Ascending aorta (tissue), 2 donors: Measurements from ENCODE around the gene PDCD6IP. TPM values are rescaled to one million over a fixed set of nuclear protein-coding genes. Genes with fewer than 3 reads are reported as not detected.

ENCODE experiments used
- DNase-seq, 2 donors: peaks; one replicate each; pipeline ENCODE4 v3.0.0-alpha.2; 2019; ENCODE audit warnings: low spot score in 2 of 2
- H3K27ac ChIP-seq, 2 donors: fragments of 200-600 bp; sonication (generic); one replicate each; pipeline ENCODE4 v1.5.1; 2016 to 2017; ENCODE audit warnings: mild to moderate bottlenecking in 1 of 2
- H3K27me3 ChIP-seq: fragments of 200-600 bp; sonication (generic); one replicate; pipeline ENCODE4 v1.5.1; 2017
- H3K36me3 ChIP-seq, 2 donors: fragments of 200-600 bp; sonication (generic); one replicate each; pipeline ENCODE4 v1.5.1; 2016
- H3K4me1 ChIP-seq, 2 donors: fragments of 200-600 bp; sonication (generic); one replicate each; pipeline ENCODE4 v1.5.1; 2016 to 2017; ENCODE audit warnings: mild to moderate bottlenecking in 1 of 2
- H3K4me3 ChIP-seq, 2 donors: fragments of 200-600 bp; sonication (generic); one replicate each; pipeline ENCODE4 v1.5.1; 2016 to 2017; ENCODE audit warnings: mild to moderate bottlenecking in 1 of 2
- H3K9me3 ChIP-seq, 2 donors: fragments of 200-600 bp; sonication (generic); one replicate each; pipeline ENCODE4 v1.5.1; 2016
- intact Hi-C: fragments of 100-400 bp; cut with DNase I; formaldehyde crosslinking; loops from one replicate; pipeline ENCODE4 v1.15.1; 2023
- total RNA-seq: library from RNA; depleted of rRNA; stranded (reverse); fragments of >200 nt; gene quantifications from one replicate; pipeline ENCODE4 v1.1.0, GENCODE V29; 2016
- TF ChIP-seq, protein P1 (sequence below), 3 experiments: fragments of 200-600 bp in 2 of 3; fragments of 450-650 bp in 1 of 3; sonication (generic) in 2 of 3; IDR thresholded peaks; one replicate each; pipeline ENCODE4 v1.5.1; 2016 to 2019; ENCODE audit warnings: antibody characterized with exemption in 3 of 3, mild to moderate bottlenecking in 1 of 3, moderate library complexity in 1 of 3

Gene PDCD6IP
- total RNA-seq, 1 donor from 2014 or later = 347 TPM

DNA sequence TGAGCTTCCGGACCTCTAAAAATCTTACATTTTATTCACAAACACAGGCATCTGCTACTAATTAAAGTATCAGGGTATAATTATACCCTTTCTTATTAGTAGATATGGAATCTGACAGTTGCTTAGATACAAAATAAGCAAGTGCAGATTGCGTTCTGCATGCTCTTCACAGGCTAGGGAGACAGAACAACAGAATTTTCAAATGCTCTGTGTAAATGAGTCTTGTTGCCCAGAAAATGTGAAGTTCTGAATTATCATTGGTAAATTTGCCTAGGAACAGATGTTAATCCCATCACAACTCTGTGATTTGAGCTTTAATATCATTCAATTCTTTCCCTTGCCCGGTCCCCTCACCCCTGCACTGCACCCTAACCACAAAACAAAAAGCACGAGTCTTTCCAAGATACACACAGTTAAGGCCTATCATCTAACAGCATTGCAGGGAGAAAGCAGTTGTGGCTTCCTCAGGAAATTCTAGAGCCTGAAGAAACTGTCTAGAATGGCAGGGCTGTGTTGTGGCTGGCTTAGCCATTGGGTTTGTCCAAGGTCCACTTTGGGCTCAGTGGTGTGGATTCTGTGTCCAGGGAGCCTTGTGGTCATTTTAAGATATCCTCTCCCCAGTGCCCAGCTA lies 119.8 kb downstream of the PDCD6IP start:
- no peak for DNase-seq
- Histone ChIP-seq H3K27ac (no peak overlapping the region), H3K27me3 (no peaks in the 10 kb centered on the region), H3K9me3 (no peaks in the 10 kb centered on the region), H3K4me1 (no peaks in the 10 kb centered on the region), H3K4me3 (no peak overlapping the region), H3K36me3 (no peaks in the 10 kb centered on the region)
- intact Hi-C loops = no loop called here
- TF ChIP-seq, protein P1, sequence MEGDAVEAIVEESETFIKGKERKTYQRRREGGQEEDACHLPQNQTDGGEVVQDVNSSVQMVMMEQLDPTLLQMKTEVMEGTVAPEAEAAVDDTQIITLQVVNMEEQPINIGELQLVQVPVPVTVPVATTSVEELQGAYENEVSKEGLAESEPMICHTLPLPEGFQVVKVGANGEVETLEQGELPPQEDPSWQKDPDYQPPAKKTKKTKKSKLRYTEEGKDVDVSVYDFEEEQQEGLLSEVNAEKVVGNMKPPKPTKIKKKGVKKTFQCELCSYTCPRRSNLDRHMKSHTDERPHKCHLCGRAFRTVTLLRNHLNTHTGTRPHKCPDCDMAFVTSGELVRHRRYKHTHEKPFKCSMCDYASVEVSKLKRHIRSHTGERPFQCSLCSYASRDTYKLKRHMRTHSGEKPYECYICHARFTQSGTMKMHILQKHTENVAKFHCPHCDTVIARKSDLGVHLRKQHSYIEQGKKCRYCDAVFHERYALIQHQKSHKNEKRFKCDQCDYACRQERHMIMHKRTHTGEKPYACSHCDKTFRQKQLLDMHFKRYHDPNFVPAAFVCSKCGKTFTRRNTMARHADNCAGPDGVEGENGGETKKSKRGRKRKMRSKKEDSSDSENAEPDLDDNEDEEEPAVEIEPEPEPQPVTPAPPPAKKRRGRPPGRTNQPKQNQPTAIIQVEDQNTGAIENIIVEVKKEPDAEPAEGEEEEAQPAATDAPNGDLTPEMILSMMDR (IDR thresholded peaks at IDR 0.05) = no peak

Other genes starting within 250 kb of the PDCD6IP start
- 75.8 TPM for gene CLASP2, start 80.4 kb upstream of the PDCD6IP start, total RNA-seq